SW480 (cell line): Measurements from ENCODE around the gene NTRK3.
A peak's percentile ranks its signal among the peaks of the same experiment; 100 is the strongest.

ENCODE experiments used
- DNase-seq: peaks from one replicate; pipeline ENCODE4 v3.0.0-alpha.2; 2016; ENCODE audit warnings: low spot score

The NTRK3 gene

GRCh38 chr15:87981969-87982368 lies 274.6 kb downstream of the NTRK3 start:
- no peak for DNase-seq

- DNase-seq: no peak
Measured at GRCh38 chr15:87977907-87978306, 278.6 kb downstream of the NTRK3 start.

- DNase-seq: no peak
Measured at GRCh38 chr15:87976552-87976951, 280.0 kb downstream of the NTRK3 start.

GRCh38 chr15:87973501-87974215 lies 282.9 kb downstream of the NTRK3 start:
- DNase-seq: peak; percentile 3

GRCh38 chr15:87971076-87971475 lies 285.5 kb downstream of the NTRK3 start:
- no peak for DNase-seq

GRCh38 chr15:87967951-87968350 lies 288.6 kb downstream of the NTRK3 start:
- DNase-seq: no peak

GRCh38 chr15:87965304-87965703 lies 291.2 kb downstream of the NTRK3 start:
- no peak for DNase-seq

- no peak for DNase-seq
Measured at GRCh38 chr15:87962428-87962827, 294.1 kb downstream of the NTRK3 start.

- no peak for DNase-seq
Measured at GRCh38 chr15:87961851-87962420, 294.6 kb downstream of the NTRK3 start.

GRCh38 chr15:87959662-87960061 lies 296.9 kb downstream of the NTRK3 start:
- no peak for DNase-seq

- DNase-seq: peak; percentile 11
Measured at GRCh38 chr15:87959080-87959479, 297.5 kb downstream of the NTRK3 start.

GRCh38 chr15:87955284-87955909 lies 301.1 kb downstream of the NTRK3 start:
- no peak for DNase-seq

GRCh38 chr15:87954793-87955192 lies 301.7 kb downstream of the NTRK3 start:
- no peak for DNase-seq

- no peak for DNase-seq
Measured at GRCh38 chr15:87952736-87953287, 303.7 kb downstream of the NTRK3 start.

GRCh38 chr15:87949575-87950223 lies 306.8 kb downstream of the NTRK3 start:
- no peak for DNase-seq

GRCh38 chr15:87949151-87949574 lies 307.4 kb downstream of the NTRK3 start:
- DNase-seq: no peak

GRCh38 chr15:87947560-87947959 lies 309.0 kb downstream of the NTRK3 start:
- no peak for DNase-seq

- no peak for DNase-seq
Measured at GRCh38 chr15:87945246-87945645, 311.3 kb downstream of the NTRK3 start.

GRCh38 chr15:87944691-87945090 lies 311.8 kb downstream of the NTRK3 start:
- DNase-seq: no peak

GRCh38 chr15:87944050-87944449 lies 312.5 kb downstream of the NTRK3 start:
- DNase-seq: no peak

- no peak for DNase-seq
Measured at GRCh38 chr15:87943626-87944025, 312.9 kb downstream of the NTRK3 start.

GRCh38 chr15:87942316-87942715 lies 314.2 kb downstream of the NTRK3 start:
- no peak for DNase-seq

- no peak for DNase-seq
Measured at GRCh38 chr15:87941606-87942005, 314.9 kb downstream of the NTRK3 start.
